ENCODE data around the gene SHANK3. TPM values are rescaled to one million over a fixed set of nuclear protein-coding genes. Genes with fewer than 3 reads are reported as not detected.

Gene SHANK3
- total and polyA plus RNA-seq, 2 of the 4 experiments (the other 2 are of a cell fraction), result 0.18 to 1.5 TPM

DNA sequence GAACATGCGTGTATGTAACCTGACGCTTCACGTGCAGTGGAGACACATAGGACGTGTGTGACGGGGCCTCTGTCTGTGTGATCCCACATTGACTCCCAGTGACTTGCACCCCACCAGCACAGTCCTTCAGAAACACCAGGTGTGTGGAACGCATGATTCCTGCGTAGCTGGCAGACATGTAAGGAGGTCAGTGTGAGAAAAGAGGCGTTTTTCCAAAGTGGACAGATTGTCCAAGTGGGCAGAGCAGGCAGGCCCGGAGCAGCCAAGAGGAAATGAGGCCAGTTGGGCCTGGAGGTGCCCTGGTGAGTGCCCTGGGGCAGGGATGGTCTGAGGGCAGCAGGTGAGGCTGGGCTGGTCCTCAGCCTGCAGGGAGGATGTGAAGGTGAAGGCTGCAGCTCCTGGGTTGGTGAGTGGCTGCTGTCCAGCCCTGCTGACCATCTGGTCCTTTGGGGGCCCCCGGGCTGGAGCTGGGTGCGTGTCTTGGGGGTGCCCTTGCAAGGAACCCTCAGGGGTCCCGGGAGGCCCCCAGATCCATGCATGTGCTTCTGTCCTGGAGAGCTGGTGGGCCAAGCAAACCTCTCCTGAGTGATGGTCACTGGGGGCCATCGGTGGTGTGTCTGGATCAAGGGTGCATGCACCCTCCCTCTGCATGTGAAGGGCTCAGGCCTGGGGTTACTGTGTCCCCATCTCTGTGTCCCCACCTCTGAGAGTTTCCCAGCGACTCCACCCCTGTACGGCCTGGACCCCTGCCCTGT, 26.6 kb downstream of the SHANK3 start:
- peaks cover 4% of the 10 kb centered on the region for H3K4me1 ChIP-seq (ENCODE audit: control insufficient read depth, insufficient read depth, low read length)
- POLR2A ChIA-PET (ENCODE audit: unreplicated experiment), result no interaction called here
- ATAC-seq (ENCODE audit: low read depth) (no peak), DNase-seq (no peak)
- no peaks in the 10 kb centered on the region for H3K36me3 ChIP-seq (ENCODE audit: control insufficient read depth, insufficient read depth, low read length)
- no peak overlapping the region for H3K14ac ChIP-seq (replicated peaks; ENCODE audit: low read depth, low read length)
- no peak overlapping the region for H2BK5ac ChIP-seq (ENCODE audit: low read depth, low read length, poor library complexity, severe bottlenecking)
- peaks cover 4% of the 10 kb centered on the region; the same call in 1 of the 2 replicates for H3K9me1 ChIP-seq (ENCODE audit: insufficient read depth, low read length)
- no peak overlapping the region for H3K23ac ChIP-seq (ENCODE audit: low read depth, low read length)
- no peak overlapping the region for H2AK9ac ChIP-seq (replicated peaks; ENCODE audit: low read depth, low read length, poor library complexity)
- H3K27ac ChIP-seq (ENCODE audit: insufficient read depth, low read length), result no peak overlapping the region
- H2BK15ac ChIP-seq (ENCODE audit: low read depth, low read length), result no peak overlapping the region
- no peak overlapping the region for H2AFZ ChIP-seq (replicated peaks; ENCODE audit: low read length, poor library complexity)
- CTCF ChIA-PET, result no interaction called here
- H2AK5ac ChIP-seq (ENCODE audit: low read depth, low read length), result no peak overlapping the region
- no peak overlapping the region for H4K8ac ChIP-seq (ENCODE audit: low read depth in 2 of 2, low read length in 2 of 2)
- no peak overlapping the region for H3K4me3 ChIP-seq (ENCODE audit: insufficient read depth, low read depth, low read length)
- intact Hi-C loops (cut with micrococcal nuclease) (no loop called here), in situ Hi-C loops (cut with MboI; ENCODE audit: low sequenced_read_pairs) (no loop called here), dilution Hi-C loops (cut with HindIII; ENCODE audit: low sequenced_read_pairs, unreplicated experiment) (no loop called here)
- WGBS, 2 experiments (ENCODE audit: extremely low coverage in 2 of 2, insufficient read length in 1 of 2), result 100% methylated on average over 1 of the region's 15 CpGs; no CpG with 5 or more reads in 1 of the 2 experiments
- no peak overlapping the region for H3K18ac ChIP-seq (ENCODE audit: low read depth, low read length)
- no peak overlapping the region for H3K56ac ChIP-seq (ENCODE audit: extremely low read depth, insufficient read depth, low read length)
- no peak overlapping the region for H3K4me2 ChIP-seq (ENCODE audit: low read depth, low read length)
- no peak overlapping the region for H3K9ac ChIP-seq (ENCODE audit: low read depth, low read length)
- H2BK120ac ChIP-seq (ENCODE audit: low read depth, low read length), result no peak overlapping the region
- no peak overlapping the region for H2BK20ac ChIP-seq (ENCODE audit: low read depth, low read length)
- H3K27me3 ChIP-seq (ENCODE audit: control insufficient read depth, insufficient read depth, low read length), result peaks cover 12% of the 10 kb centered on the region
- H3K4ac ChIP-seq (ENCODE audit: low read depth, low read length), result no peak overlapping the region
- BruUV-seq (replicated peaks), result no TSS peak
- no peak overlapping the region for H4K91ac ChIP-seq (ENCODE audit: insufficient read depth, low read depth, low read length)
- TF ChIP-seq RCOR1 (IDR thresholded peaks at IDR 0.05; ENCODE audit: insufficient replicate concordance, low read length) (no peak), POLR2A (IDR thresholded peaks at IDR 0.05; ENCODE audit: low read depth, low read length) (no peak), ELK1 (IDR thresholded peaks at IDR 0.05; ENCODE audit: borderline replicate concordance, low read depth, low read length) (no peak), CHD1 (IDR thresholded peaks at IDR 0.05; ENCODE audit: low read depth, low read length) (no peak), CTCF (conservative IDR thresholded peaks at IDR 0.05; ENCODE audit: low read depth, low read length) (no peak), CEBPB (IDR thresholded peaks at IDR 0.05; ENCODE audit: low read depth, low read length) (no peak), BHLHE40 (IDR thresholded peaks at IDR 0.05; ENCODE audit: low read depth, low read length) (no peak)
- peaks cover 15% of the 10 kb centered on the region for H4K20me1 ChIP-seq (ENCODE audit: insufficient read depth, low read length)
- peaks cover 7 to 15% of the 10 kb centered on the region in 2 experiments; a peak in 3 of 4 replicates for H3K79me1 ChIP-seq (ENCODE audit: low read depth in 1 of 2, low read length in 2 of 2)
- no peak overlapping the region for H4K5ac ChIP-seq (ENCODE audit: low read depth, low read length)
- H3K9me3 ChIP-seq (ENCODE audit: control insufficient read depth, insufficient read depth, low read length), result no peaks in the 10 kb centered on the region

Data from IMR-90 (cell line).